Caco-2 (cell line): Measurements from ENCODE around the gene SCFD1. TPM values are rescaled to one million over a fixed set of nuclear protein-coding genes. Genes with fewer than 3 reads are reported as not detected.
"Not testable (repeated sequence)": the region's sequence is repeated elsewhere in the genome, so short reads cannot be mapped to it uniquely, and the experiment has no call there.

Source experiments
- BruUV-seq: library from RNA; stranded (reverse); fragments of 400-500 nt; replicated peaks from 2 replicates; lab custom pipeline; 2021; lab: Mats Ljungman, UMichigan
- CTCF ChIA-PET: fragments of 300-600 bp; sonication (Branson Sonifier 250); formaldehyde crosslinking; loops from one replicate; lab custom pipeline; 2022; ENCODE audit warnings: antibody characterized with exemption; lab: Charles Lee
- POLR2A ChIA-PET: fragments of 300-600 bp; sonication (Branson Sonifier 250); formaldehyde crosslinking; loops from one replicate; lab custom pipeline; 2022; ENCODE audit warnings: antibody characterized with exemption; lab: Charles Lee
- DNase-seq, 2 experiments: peaks; one replicate each; pipeline versions ENCODE4 v3.0.0 to v3.0.0-alpha.2; 2020 to 2022
- H3K27me3 ChIP-seq: replicated peaks from 2 replicates; pipeline ENCODE4 v1.6.0; 2011; ENCODE audit warnings: low read length; ENCODE audit not compliant: control insufficient read depth, insufficient read depth
- H3K36me3 ChIP-seq: 2 replicates; pipeline ENCODE4 v1.5.1; 2011; ENCODE audit warnings: low read length; ENCODE audit not compliant: control insufficient read depth, insufficient read depth
- H3K4me1 ChIP-seq: fragments of 250-450 bp; sonication (Bioruptor Pico); 2 replicates; pipeline ENCODE4 v1.5.1; 2020; ENCODE audit warnings: mild to moderate bottlenecking
- H3K4me3 ChIP-seq: 2 replicates; pipeline ENCODE4 v1.5.1; 2011; ENCODE audit warnings: low read depth, mild to moderate bottlenecking, control low read depth, low read length
- H3K9me3 ChIP-seq: fragments of 250-450 bp; sonication (Bioruptor Pico); 2 replicates; pipeline ENCODE4 v1.5.1; 2020; ENCODE audit warnings: mild to moderate bottlenecking, moderate library complexity
- H3K27ac Mint-ChIP-seq: one replicate; pipeline ENCODE4 v1.8.0; 2022; ENCODE audit warnings: mixed read lengths; ENCODE audit not compliant: unreplicated experiment
- H3K27me3 Mint-ChIP-seq: one replicate; pipeline ENCODE4 v1.8.0; 2022; ENCODE audit warnings: mixed read lengths; ENCODE audit not compliant: insufficient read depth, unreplicated experiment
- H3K36me3 Mint-ChIP-seq: one replicate; pipeline ENCODE4 v1.8.0; 2022; ENCODE audit warnings: mild to moderate bottlenecking, mixed read lengths; ENCODE audit not compliant: insufficient read depth, unreplicated experiment
- H3K4me1 Mint-ChIP-seq: one replicate; pipeline ENCODE4 v1.8.0; 2022; ENCODE audit warnings: low read depth, mixed read lengths; ENCODE audit not compliant: unreplicated experiment
- H3K4me3 Mint-ChIP-seq: one replicate; pipeline ENCODE4 v1.8.0; 2022; ENCODE audit warnings: mild to moderate bottlenecking, moderate library complexity, mixed read lengths; ENCODE audit not compliant: unreplicated experiment
- H3K9me3 Mint-ChIP-seq: one replicate; pipeline ENCODE4 v1.8.0; 2022; ENCODE audit warnings: mixed read lengths; ENCODE audit not compliant: unreplicated experiment
- intact Hi-C: fragments of 100-400 bp; cut with micrococcal nuclease; formaldehyde crosslinking; loops from one replicate; pipeline ENCODE4 v1.10.0; 2022; ENCODE audit not compliant: unreplicated experiment
- total RNA-seq: library from RNA; stranded (reverse); gene quantifications from 2 replicates; pipeline ENCODE4 v1.2.3, GENCODE V29; 2022
- TF ChIP-seq, protein P1 (sequence below), 2 experiments: fragments of 200-600 bp in 1 of 2; IDR thresholded peaks; 1 replicate in 1 of 2; 2 replicates in 1 of 2; pipeline versions ENCODE4 v1.5.1 to v1.8.0; 2011 to 2022; ENCODE audit warnings: antibody characterized with exemption in 1 of 2, control low read depth in 1 of 2, inconsistent platforms in 1 of 2, low read depth in 1 of 2, low read length in 1 of 2, mild to moderate bottlenecking in 1 of 2, moderate library complexity in 1 of 2; ENCODE audit not compliant: insufficient read depth in 1 of 2, severe bottlenecking in 1 of 2, unreplicated experiment in 1 of 2

Gene SCFD1
- total RNA-seq, 1 experiment from 2014 or later = 78.1 TPM

DNA sequence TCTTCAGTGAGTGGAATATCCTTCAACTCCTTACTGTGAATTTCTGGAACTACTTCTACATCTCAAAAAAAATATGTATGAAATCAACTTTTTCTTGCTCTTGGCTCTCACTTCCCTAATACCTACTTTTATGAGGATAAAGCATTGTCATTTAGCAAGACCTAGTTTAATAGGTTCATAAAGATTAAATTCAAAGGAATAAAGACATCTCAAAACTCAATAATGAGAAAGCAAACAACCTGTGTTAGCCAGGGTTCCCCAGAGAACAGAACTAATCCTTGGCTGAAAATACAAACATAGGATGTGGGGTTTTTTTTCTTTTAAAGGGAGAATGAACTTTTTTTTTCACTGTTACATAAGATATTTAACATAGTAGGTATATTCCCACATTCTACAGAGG is 57.9 kb downstream of the SCFD1 start:
- Mint-ChIP-seq H3K4me1 (no peaks in the 10 kb centered on the region), H3K4me3 (no peak overlapping the region), H3K9me3 (no peaks in the 10 kb centered on the region), H3K27ac (no peak overlapping the region), H3K27me3 (no peaks in the 10 kb centered on the region), H3K36me3 (peaks cover 12% of the 10 kb centered on the region)
- intact Hi-C loops = no loop called here
- no peaks in the 10 kb centered on the region for H3K9me3 ChIP-seq
- CTCF ChIA-PET = no interaction called here
- POLR2A ChIA-PET = no interaction called here
- TF ChIP-seq, protein P1, sequence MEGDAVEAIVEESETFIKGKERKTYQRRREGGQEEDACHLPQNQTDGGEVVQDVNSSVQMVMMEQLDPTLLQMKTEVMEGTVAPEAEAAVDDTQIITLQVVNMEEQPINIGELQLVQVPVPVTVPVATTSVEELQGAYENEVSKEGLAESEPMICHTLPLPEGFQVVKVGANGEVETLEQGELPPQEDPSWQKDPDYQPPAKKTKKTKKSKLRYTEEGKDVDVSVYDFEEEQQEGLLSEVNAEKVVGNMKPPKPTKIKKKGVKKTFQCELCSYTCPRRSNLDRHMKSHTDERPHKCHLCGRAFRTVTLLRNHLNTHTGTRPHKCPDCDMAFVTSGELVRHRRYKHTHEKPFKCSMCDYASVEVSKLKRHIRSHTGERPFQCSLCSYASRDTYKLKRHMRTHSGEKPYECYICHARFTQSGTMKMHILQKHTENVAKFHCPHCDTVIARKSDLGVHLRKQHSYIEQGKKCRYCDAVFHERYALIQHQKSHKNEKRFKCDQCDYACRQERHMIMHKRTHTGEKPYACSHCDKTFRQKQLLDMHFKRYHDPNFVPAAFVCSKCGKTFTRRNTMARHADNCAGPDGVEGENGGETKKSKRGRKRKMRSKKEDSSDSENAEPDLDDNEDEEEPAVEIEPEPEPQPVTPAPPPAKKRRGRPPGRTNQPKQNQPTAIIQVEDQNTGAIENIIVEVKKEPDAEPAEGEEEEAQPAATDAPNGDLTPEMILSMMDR (IDR thresholded peaks at IDR 0.05; ENCODE audit: insufficient read depth in 1 of 2, low read depth in 1 of 2, low read length in 1 of 2, severe bottlenecking in 1 of 2, unreplicated experiment in 1 of 2) = no peak
- no peaks in the 10 kb centered on the region; the same call in 1 of the 2 replicates for H3K36me3 ChIP-seq
- DNase-seq = no peak
- no peak overlapping the region for H3K4me3 ChIP-seq
- no TSS peak for BruUV-seq
- no peaks in the 10 kb centered on the region for H3K27me3 ChIP-seq
- H3K4me1 ChIP-seq = no peaks in the 10 kb centered on the region

DNA sequence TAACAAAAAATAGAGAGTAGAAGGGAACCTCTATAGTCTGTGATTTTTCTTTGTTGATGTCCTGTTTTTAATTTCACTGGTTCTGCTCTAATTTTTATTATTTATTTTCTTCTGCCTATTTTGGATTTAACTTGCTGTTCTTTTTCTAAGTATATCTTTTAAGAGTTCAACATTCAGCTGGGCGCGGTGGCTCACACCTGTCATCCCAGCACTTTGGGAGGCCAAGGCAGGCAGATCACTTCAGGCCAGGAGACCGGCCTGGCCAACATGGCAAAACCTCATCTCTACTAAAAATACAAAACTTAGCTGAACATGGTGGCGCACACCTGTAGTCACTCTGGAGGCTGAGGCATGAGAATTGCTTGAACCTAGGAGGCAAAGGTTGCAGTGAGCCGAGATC is 58.7 kb downstream of the SCFD1 start:
- POLR2A ChIA-PET, H3K9me3 Mint-ChIP-seq, intact Hi-C loops, DNase-seq, BruUV-seq, CTCF ChIA-PET, H3K4me3 ChIP-seq, H3K4me1 Mint-ChIP-seq, H3K4me1 ChIP-seq, H3K4me3 Mint-ChIP-seq, H3K27me3 ChIP-seq, H3K9me3 ChIP-seq, H3K36me3 ChIP-seq, H3K27me3 Mint-ChIP-seq, H3K27ac Mint-ChIP-seq: not testable (repeated sequence)
- peaks cover 12% of the 10 kb centered on the region for H3K36me3 Mint-ChIP-seq

DNA sequence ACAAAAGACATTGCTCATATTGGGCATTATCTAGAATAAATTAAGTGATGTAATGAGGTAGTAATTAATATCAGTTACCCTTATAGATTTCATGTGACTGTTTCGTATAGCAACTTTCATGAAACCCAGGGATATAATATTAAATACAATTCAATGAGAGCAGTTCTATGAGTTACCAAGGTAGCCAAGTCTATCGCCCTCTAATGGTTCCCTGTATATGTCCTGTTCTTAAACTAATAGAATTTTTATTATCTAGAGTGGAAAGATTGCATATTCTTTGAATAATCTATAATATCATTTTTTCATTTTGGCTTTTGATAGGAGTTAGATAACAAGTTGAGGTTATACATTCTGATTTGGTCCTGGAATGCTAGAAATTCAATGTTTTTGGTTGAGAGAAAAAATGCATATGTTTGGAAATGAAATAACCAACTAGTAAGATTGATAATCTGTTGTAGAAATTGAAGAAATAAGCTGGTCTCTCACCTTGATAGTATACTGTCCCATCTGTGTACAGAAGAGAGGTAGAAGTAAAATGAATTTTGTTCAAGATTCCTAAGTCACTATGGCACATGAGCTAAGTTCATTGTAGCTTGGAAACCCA is 59.7 kb downstream of the SCFD1 start:
- intact Hi-C loops = no loop called here
- no TSS peak for BruUV-seq
- H3K36me3 Mint-ChIP-seq = peaks cover 6% of the 10 kb centered on the region
- no peak overlapping the region for H3K27ac Mint-ChIP-seq
- Histone ChIP-seq H3K4me1 (no peaks in the 10 kb centered on the region), H3K27me3 (no peaks in the 10 kb centered on the region), H3K9me3 (no peaks in the 10 kb centered on the region), H3K36me3 (no peaks in the 10 kb centered on the region; the same call in 1 of the 2 replicates), H3K4me3 (no peak overlapping the region)
- H3K27me3 Mint-ChIP-seq = no peaks in the 10 kb centered on the region
- H3K9me3 Mint-ChIP-seq = no peaks in the 10 kb centered on the region
- POLR2A ChIA-PET = interaction anchor here (0.5 kb wide), 1 partner anchor 192 kb away, joined by 4 read pairs; the partner anchor contains the start of gene COCH
- H3K4me3 Mint-ChIP-seq = no peak overlapping the region
- TF ChIP-seq, protein P1 (IDR thresholded peaks at IDR 0.05; ENCODE audit: insufficient read depth in 1 of 2, low read depth in 1 of 2, low read length in 1 of 2, severe bottlenecking in 1 of 2, unreplicated experiment in 1 of 2) = peak in 1 of 2 experiments; percentile 40
- CTCF ChIA-PET = no interaction called here
- H3K4me1 Mint-ChIP-seq = no peaks in the 10 kb centered on the region
- DNase-seq = no peak
